Muscle of leg (tissue), 11 donors: ENCODE data around the gene UNC79. TPM values are rescaled to one million over a fixed set of nuclear protein-coding genes. Genes with fewer than 3 reads are reported as not detected.

Source experiments
- DNase-seq: peaks from one replicate; pipeline ENCODE4 v3.0.0; 2013
- H3K27ac ChIP-seq: one replicate; pipeline ENCODE4 v1.5.1; 2013; ENCODE audit warnings: mild to moderate bottlenecking, low read length, control low read depth
- H3K27me3 ChIP-seq: one replicate; pipeline ENCODE4 v1.6.1; 2013; ENCODE audit warnings: low read length; ENCODE audit not compliant: control insufficient read depth, insufficient read depth
- H3K36me3 ChIP-seq: one replicate; pipeline ENCODE4 v1.6.1; 2013; ENCODE audit warnings: low read length; ENCODE audit not compliant: control insufficient read depth, insufficient read depth
- H3K4me1 ChIP-seq: one replicate; pipeline ENCODE4 v1.6.1; 2013; ENCODE audit warnings: low read length; ENCODE audit not compliant: control insufficient read depth, insufficient read depth
- H3K4me3 ChIP-seq: one replicate; pipeline ENCODE4 v1.5.1; 2013; ENCODE audit warnings: low read length, control low read depth
- H3K9me3 ChIP-seq: replicated peaks from 2 replicates; pipeline ENCODE4 v1.6.1; 2013; ENCODE audit warnings: low read depth, low read length; ENCODE audit not compliant: control insufficient read depth
- WGBS: methylation state at CpG from one replicate; pipeline ENCODE4 v1.1.5; 2013; ENCODE audit warnings: missing lambda C conversion rate; ENCODE audit not compliant: insufficient coverage; 5-methylcytosine and 5-hydroxymethylcytosine counted together
- polyA plus RNA-seq, 8 donors: library from polyadenylated mRNA; unstranded; fragments of 120-200 nt; gene quantifications; one replicate each; pipeline versions ENCODE4 v1.2.1 to v1.2.3, GENCODE V29; 2013; ENCODE audit warnings: inconsistent platforms in 1 of 8, low replicate concordance in 1 of 8; ENCODE audit not compliant: insufficient read length in 8 of 8, insufficient read depth in 1 of 8
- total RNA-seq: library from RNA; stranded (reverse); fragments of 120-200 nt; gene quantifications from one replicate; pipeline ENCODE4 v1.2.4, GENCODE V29; 2013

UNC79 gene
- total and polyA plus RNA-seq, 9 donors = 0.24 to 0.60 (median 0.33) TPM

- 60% methylated on average over 8 of the region's 10 CpGs for WGBS
- no peak overlapping the region for H3K4me3 ChIP-seq
- H3K36me3 ChIP-seq = no peaks in the 10 kb centered on the region
- no peaks in the 10 kb centered on the region for H3K4me1 ChIP-seq
- no peaks in the 10 kb centered on the region for H3K9me3 ChIP-seq
- no peak overlapping the region for H3K27ac ChIP-seq
- H3K27me3 ChIP-seq = no peaks in the 10 kb centered on the region
- no peak for DNase-seq
Measured at GRCh38 chr14:93582516-93582915, 151.8 kb downstream of the UNC79 start.

DNA sequence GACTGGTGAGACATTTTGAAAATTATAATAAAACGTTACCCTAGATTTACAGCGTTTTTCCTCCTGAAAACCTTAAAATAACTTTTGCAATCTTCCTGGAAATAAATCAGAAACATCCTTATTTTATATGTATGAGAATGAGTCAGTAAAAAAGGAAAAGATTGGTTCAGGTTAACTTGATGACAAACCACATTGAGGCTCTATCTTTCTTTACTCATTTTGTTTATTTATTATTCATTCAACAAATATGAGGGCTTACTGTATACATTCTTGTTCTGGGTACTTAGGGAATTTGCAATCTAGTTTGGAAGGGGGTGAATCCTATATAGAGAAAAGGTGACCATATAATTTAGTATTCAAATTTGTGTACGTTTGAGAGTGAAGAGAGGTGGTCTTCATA is 156.6 kb downstream of the UNC79 start:
- Histone ChIP-seq H3K27ac (no peak overlapping the region), H3K9me3 (no peaks in the 10 kb centered on the region), H3K36me3 (no peaks in the 10 kb centered on the region), H3K4me1 (no peaks in the 10 kb centered on the region), H3K27me3 (no peaks in the 10 kb centered on the region), H3K4me3 (no peak overlapping the region)
- no peak for DNase-seq
- no CpG with 5 or more reads among the region's 3 CpGs for whole genome bisulfite sequencing

- Histone ChIP-seq H3K27ac (no peak overlapping the region), H3K4me1 (no peaks in the 10 kb centered on the region), H3K4me3 (no peak overlapping the region), H3K36me3 (no peaks in the 10 kb centered on the region), H3K9me3 (no peaks in the 10 kb centered on the region), H3K27me3 (no peaks in the 10 kb centered on the region)
- WGBS = 66% methylated on average over 6 of the region's 10 CpGs
- DNase-seq = no peak
Measured at GRCh38 chr14:93591506-93591905, 160.8 kb downstream of the UNC79 start.

GRCh38 chr14:93592786-93593185 is 162.0 kb downstream of the UNC79 start:
- no peaks in the 10 kb centered on the region for H3K27me3 ChIP-seq
- no peaks in the 10 kb centered on the region for H3K9me3 ChIP-seq
- WGBS = no CpG with 5 or more reads among the region's 3 CpGs
- no peak overlapping the region for H3K27ac ChIP-seq
- DNase-seq = no peak
- H3K4me1 ChIP-seq = no peaks in the 10 kb centered on the region
- no peaks in the 10 kb centered on the region for H3K36me3 ChIP-seq
- H3K4me3 ChIP-seq = no peak overlapping the region

- peaks cover 3% of the 10 kb centered on the region for H3K9me3 ChIP-seq
- H3K27me3 ChIP-seq = no peaks in the 10 kb centered on the region
- no peaks in the 10 kb centered on the region for H3K36me3 ChIP-seq
- H3K4me1 ChIP-seq = no peaks in the 10 kb centered on the region
- no peak for DNase-seq
- H3K4me3 ChIP-seq = no peak overlapping the region
- H3K27ac ChIP-seq = no peak overlapping the region
Measured at GRCh38 chr14:93606091-93606490, 175.4 kb downstream of the UNC79 start.

DNA sequence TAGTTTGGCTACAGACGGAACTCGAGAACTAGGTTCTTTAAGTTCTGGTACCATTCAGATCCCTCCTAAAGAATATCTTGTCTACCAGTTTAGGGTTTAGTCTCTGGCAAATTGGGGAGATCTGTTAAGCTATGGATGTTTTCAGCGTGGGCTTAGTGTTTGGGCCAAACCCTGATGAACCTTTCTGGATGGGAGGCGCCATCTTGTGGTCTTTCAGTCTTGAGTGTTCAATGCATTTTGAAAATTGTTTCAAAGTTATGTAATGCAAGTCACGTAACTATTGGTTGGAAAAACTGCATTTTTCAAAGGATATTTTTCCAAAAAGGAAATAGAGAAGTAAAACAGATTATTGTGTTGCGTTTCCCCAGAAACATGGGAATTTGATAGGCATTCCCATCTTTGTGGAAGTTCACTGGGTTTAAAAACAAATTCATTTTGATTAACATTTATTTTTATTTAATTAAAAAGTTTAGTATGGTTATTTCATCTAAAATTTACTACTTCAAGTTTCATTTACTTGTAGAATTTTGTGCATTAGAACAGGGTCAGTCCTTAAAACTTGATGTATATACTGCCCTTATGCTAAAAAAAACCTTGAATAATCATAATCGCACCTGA is 188.5 kb downstream of the UNC79 start:
- Histone ChIP-seq H3K27me3 (no peaks in the 10 kb centered on the region), H3K4me1 (no peaks in the 10 kb centered on the region), H3K36me3 (no peaks in the 10 kb centered on the region), H3K9me3 (no peaks in the 10 kb centered on the region), H3K4me3 (no peak overlapping the region), H3K27ac (no peak overlapping the region)
- DNase-seq = peak; percentile 65
- WGBS = 38% methylated on average over 4 of the region's 7 CpGs

GRCh38 chr14:93628048-93628447 is 197.3 kb downstream of the UNC79 start:
- Histone ChIP-seq H3K4me1 (no peaks in the 10 kb centered on the region), H3K4me3 (no peak overlapping the region), H3K27ac (no peak overlapping the region), H3K36me3 (no peaks in the 10 kb centered on the region), H3K9me3 (no peaks in the 10 kb centered on the region), H3K27me3 (no peaks in the 10 kb centered on the region)
- 89% methylated on average over 4 of the region's 4 CpGs for WGBS
- no peak for DNase-seq

DNA sequence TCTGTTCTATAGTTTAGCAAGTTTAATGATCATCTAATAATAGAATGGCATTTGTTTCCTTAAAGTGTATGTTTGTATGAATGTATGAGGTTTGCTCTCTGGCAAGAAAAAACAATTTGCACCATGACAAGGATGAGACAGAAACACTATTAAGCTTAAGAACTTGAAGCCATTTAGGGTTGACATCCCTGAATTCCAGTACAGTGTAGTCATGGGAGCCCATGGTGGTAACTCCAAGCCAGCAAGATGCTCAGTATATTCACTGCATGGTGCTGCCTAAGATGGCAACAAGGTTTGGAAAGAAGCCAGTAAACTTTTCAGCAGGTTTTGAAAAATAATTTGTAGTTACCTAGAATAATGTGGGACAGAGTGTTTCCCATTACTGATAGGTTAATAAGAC is 198.9 kb downstream of the UNC79 start:
- no peaks in the 10 kb centered on the region for H3K36me3 ChIP-seq
- H3K27me3 ChIP-seq = no peaks in the 10 kb centered on the region
- no peak overlapping the region for H3K4me3 ChIP-seq
- H3K27ac ChIP-seq = no peak overlapping the region
- no peaks in the 10 kb centered on the region for H3K9me3 ChIP-seq
- no peaks in the 10 kb centered on the region for H3K4me1 ChIP-seq
- no peak for DNase-seq

GRCh38 chr14:93638790-93639189 is 208.1 kb downstream of the UNC79 start:
- Histone ChIP-seq H3K9me3 (no peaks in the 10 kb centered on the region), H3K4me1 (no peaks in the 10 kb centered on the region), H3K4me3 (no peak overlapping the region), H3K27ac (no peak overlapping the region), H3K36me3 (no peaks in the 10 kb centered on the region), H3K27me3 (no peaks in the 10 kb centered on the region)
- DNase-seq = no peak
- WGBS = 67% methylated on average over 2 of the region's 5 CpGs

DNA sequence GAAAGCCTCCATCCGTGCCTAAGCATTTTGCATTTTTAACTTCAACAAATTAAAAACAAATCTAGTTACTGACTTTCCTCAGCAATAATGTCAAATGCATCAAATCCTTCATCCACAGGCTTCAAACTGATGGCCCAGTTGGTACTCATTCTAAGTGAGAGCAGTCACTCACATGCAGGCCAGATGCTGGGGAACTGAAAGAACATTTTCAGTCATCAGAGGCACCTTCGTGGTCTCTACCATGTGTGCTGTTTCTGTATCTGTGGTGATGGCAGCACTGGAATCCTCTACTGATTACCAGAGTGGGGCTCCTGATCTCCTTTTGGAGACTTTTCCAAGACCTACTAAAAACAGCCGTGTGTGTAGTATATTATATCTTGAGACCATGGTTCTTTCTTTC is 212.4 kb downstream of the UNC79 start:
- H3K27ac ChIP-seq = no peak overlapping the region
- 88% methylated on average over 1 of the region's 3 CpGs for WGBS
- no peak overlapping the region for H3K4me3 ChIP-seq
- H3K36me3 ChIP-seq = no peaks in the 10 kb centered on the region
- DNase-seq = no peak
- H3K4me1 ChIP-seq = no peaks in the 10 kb centered on the region
- H3K27me3 ChIP-seq = peaks cover 2% of the 10 kb centered on the region
- no peaks in the 10 kb centered on the region for H3K9me3 ChIP-seq

DNA sequence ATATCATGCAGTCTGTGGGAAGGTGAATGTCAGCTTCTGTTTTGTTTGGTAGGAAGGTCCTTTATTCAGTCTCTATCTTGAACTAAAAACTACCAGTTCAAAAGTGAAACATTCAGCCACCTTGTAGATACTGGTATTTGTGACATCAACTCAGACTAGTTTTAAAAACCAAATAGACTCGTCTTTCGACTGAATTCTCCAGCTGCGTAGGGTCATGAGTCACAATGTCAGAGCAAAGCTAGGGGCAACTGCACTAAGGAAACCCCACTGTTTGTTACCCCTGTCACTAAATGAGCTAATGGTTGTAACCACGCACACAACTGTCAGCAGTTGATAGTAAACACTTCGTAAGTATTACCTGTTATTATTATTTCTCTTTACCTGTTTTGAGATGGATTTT is 212.9 kb downstream of the UNC79 start:
- H3K4me1 ChIP-seq = no peaks in the 10 kb centered on the region
- no peak overlapping the region for H3K4me3 ChIP-seq
- H3K27ac ChIP-seq = no peak overlapping the region
- no peak for DNase-seq
- 89% methylated on average over 3 of the region's 5 CpGs for WGBS
- H3K36me3 ChIP-seq = no peaks in the 10 kb centered on the region
- H3K9me3 ChIP-seq = no peaks in the 10 kb centered on the region
- H3K27me3 ChIP-seq = peaks cover 2% of the 10 kb centered on the region
